ENCODE measurements around the gene EIF3F. TPM values are rescaled to one million over a fixed set of nuclear protein-coding genes. Genes with fewer than 3 reads are reported as not detected.

EIF3F gene
- total and polyA plus RNA-seq, 8 donors: 153 to 400 (median 347) TPM

DNA sequence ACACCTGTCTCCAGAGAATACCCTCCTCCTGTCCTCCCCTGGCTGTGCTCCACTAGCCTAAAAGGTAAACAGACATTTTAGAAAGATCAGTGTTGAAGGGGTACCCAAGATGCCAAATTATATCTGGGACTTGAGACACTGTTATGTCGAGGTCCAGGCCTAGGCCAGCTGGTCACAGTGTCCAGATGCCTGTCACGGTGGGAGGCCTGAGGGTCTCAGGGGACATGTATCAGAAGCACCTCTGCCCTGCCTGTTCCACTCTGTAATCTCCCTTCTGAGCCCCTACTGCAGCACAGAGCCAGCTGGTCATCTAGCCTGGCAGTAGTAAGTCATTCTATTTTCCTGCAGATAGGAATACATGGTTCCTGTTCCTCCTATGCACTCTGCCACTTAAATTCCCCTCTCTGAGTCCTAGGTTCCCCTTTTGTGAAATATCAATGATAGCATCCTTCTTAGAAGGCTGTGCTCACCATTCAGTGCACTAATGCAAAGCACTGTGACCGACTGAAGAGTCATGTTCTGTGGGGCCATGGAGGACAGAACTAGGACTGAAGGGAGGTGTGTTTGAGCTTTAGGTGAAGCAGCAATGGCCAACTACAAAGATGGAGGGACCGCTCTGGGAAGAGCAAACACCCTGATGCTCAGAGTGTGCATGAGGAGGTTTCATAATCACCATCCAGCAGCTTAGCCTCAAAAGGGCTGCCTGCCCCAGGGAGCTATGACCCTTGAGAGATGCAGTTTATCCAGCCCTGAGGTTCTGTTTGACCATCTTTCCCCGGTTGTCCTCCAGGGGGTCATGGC, 49.1 kb downstream of the EIF3F start:
- no peak for DNase-seq
- Histone ChIP-seq H3K9me3 (no peaks in the 10 kb centered on the region), H3K4me3 (no peak overlapping the region), H3K36me3 (no peaks in the 10 kb centered on the region), H3K27me3 (peaks cover 0 to 29% of the 10 kb centered on the region in 2 donors), H3K4me1 (peaks cover 4 to 6% of the 10 kb centered on the region in 2 donors), H3K27ac (no peak overlapping the region)
- TF ChIP-seq CTCF (IDR thresholded peaks at IDR 0.05): no peak
- ATAC-seq: no peak
- intact Hi-C loops (cut with DNase I): loop anchor here in 1 of 2 donors (10.0 kb wide), 1 partner anchor 49 kb away; the partner anchor contains the start of gene TUB

- H3K27me3 ChIP-seq: peaks cover 0 to 21% of the 10 kb centered on the region in 2 donors
- H3K36me3 ChIP-seq: no peaks in the 10 kb centered on the region
- DNase-seq (no peak), ATAC-seq (no peak)
- H3K27ac ChIP-seq: no peak overlapping the region
- no peak for TF ChIP-seq CTCF (IDR thresholded peaks at IDR 0.05)
- no peak overlapping the region for H3K4me3 ChIP-seq
- H3K9me3 ChIP-seq: no peaks in the 10 kb centered on the region
- H3K4me1 ChIP-seq: peaks cover 4 to 6% of the 10 kb centered on the region in 2 donors
- intact Hi-C loops (cut with DNase I): loop anchor here in 1 of 2 donors (10.0 kb wide), 1 partner anchor 48 kb away; the partner anchor contains the start of gene TUB
These were observed 49.8 kb downstream of the EIF3F start for GRCh38 chr11:8036986-8037385.

DNA sequence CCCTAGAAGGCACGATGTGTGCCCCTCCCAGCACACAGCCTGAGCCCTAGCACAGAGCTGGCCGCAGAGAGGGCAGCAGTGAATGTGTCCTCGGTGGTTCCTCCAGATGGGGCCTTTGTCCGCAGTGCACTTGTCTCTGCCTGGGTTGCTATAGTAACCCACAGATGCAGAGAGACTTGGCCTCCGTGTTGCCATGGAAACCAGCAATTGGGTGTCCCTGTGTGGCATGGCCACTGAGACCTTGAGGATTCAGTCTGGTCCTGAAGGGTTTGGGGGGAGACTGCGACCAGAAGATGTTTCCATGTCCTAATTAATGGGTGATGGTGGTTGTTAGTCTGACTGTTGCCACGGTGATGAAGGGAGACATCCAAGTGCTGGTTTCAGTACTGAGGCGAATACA, 51.3 kb downstream of the EIF3F start:
- H3K27ac ChIP-seq: no peak overlapping the region
- H3K4me3 ChIP-seq: no peak overlapping the region
- intact Hi-C loops (cut with DNase I): loop anchor here in 1 of 2 donors (10.0 kb wide), 1 partner anchor 46 kb away; the partner anchor contains the start of gene TUB
- peaks cover 0 to 7% of the 10 kb centered on the region in 2 donors for H3K27me3 ChIP-seq
- DNase-seq (no peak), ATAC-seq (no peak)
- H3K36me3 ChIP-seq: no peaks in the 10 kb centered on the region
- TF ChIP-seq CTCF (IDR thresholded peaks at IDR 0.05): no peak
- H3K4me1 ChIP-seq: peaks cover under 1% of the 10 kb centered on the region in 2 donors
- H3K9me3 ChIP-seq: no peaks in the 10 kb centered on the region

DNA sequence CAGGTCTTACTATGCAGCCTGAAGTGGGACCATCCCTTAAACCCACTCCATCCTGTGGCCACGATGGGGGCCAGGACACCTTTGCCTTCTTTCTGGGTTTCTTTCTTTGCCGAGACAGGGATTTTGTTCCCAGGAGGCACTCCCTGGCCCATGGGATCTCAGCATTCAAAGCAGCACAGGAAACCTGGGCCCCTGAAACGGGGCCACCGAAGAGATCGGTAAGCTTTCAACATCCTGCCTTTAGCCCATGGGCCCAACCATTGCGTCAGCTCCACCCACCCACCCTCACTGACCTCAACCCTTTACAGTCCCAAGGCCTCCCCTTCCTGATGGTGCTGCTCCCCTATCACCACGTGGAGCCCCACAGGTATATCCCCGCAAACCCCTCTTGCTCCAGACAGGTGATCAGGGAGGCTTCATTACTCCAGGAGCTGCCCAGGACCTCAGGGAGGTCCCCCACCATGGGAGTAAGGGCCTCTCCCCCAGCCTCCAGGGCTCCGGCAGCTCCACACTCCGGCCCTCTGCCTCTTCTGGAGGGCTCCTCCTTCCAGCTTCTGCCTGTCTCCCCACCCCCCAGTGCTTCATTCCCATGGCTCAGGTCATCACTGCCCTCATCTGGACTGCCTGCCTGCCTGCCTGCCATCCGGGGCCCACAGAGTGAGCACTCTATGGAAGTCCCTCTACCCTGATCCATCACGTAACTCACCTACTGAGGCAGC, 51.8 kb downstream of the EIF3F start:
- no peak for ATAC-seq
- intact Hi-C loops (cut with DNase I): loop anchor here in 1 of 2 donors (10.0 kb wide), 1 partner anchor 46 kb away; the partner anchor contains the start of gene TUB

More for the DNA sequence above, 51.8 kb downstream of the EIF3F start:
- no peak for DNase-seq
- TF ChIP-seq CTCF (IDR thresholded peaks at IDR 0.05): no peak
- H3K4me1 ChIP-seq: no peaks in the 10 kb centered on the region
- H3K27me3 ChIP-seq: peaks cover 0 to 6% of the 10 kb centered on the region in 2 donors
- H3K27ac ChIP-seq: no peak overlapping the region
- no peak overlapping the region for H3K4me3 ChIP-seq
- H3K9me3 ChIP-seq: no peaks in the 10 kb centered on the region
- no peaks in the 10 kb centered on the region for H3K36me3 ChIP-seq

Data from left lung (tissue), 10 donors.